Embryonic facial prominence (tissue), 1 donor: ENCODE results near the gene GRK3.

Source experiments
- DNase-seq: peaks from one replicate; pipeline ENCODE4 v3.0.0-alpha.2; 2016; ENCODE audit errors: extremely low spot score

Gene GRK3

GRCh38 chr22:25736378-25737011 is 172.0 kb downstream of the GRK3 start:
- DNase-seq: no peak

GRCh38 chr22:25739659-25740344 is 175.3 kb downstream of the GRK3 start:
- no peak for DNase-seq

- no peak for DNase-seq
Observed at GRCh38 chr22:25741692-25742626, 177.5 kb downstream of the GRK3 start, which contains the start of gene MYO18B. Gene MYO18B, plus strand, starts transcription at chr22:25742188. Its CDS starts 18,905 bp downstream, at chr22:25761093.

GRCh38 chr22:25742918-25743708 is 178.6 kb downstream of the GRK3 start:
- DNase-seq: no peak

GRCh38 chr22:25744694-25745093 is 180.2 kb downstream of the GRK3 start:
- DNase-seq: no peak

- no peak for DNase-seq
Observed at GRCh38 chr22:25745341-25746011, 181.0 kb downstream of the GRK3 start.

GRCh38 chr22:25746012-25746373 is 181.5 kb downstream of the GRK3 start:
- DNase-seq: no peak

- no peak for DNase-seq
Observed at GRCh38 chr22:25747245-25747944, 182.9 kb downstream of the GRK3 start.

GRCh38 chr22:25748140-25748539 is 183.7 kb downstream of the GRK3 start:
- DNase-seq: no peak

- DNase-seq: no peak
Observed at GRCh38 chr22:25748704-25749103, 184.2 kb downstream of the GRK3 start.

GRCh38 chr22:25749420-25750169 is 185.1 kb downstream of the GRK3 start:
- no peak for DNase-seq

- DNase-seq: no peak
Observed at GRCh38 chr22:25750569-25751173, 186.2 kb downstream of the GRK3 start.

GRCh38 chr22:25751174-25751581 is 186.7 kb downstream of the GRK3 start:
- DNase-seq: no peak

- DNase-seq: no peak
Observed at GRCh38 chr22:25752615-25753214, 188.2 kb downstream of the GRK3 start.

- DNase-seq: no peak
Observed at GRCh38 chr22:25753252-25753651, 188.8 kb downstream of the GRK3 start.

GRCh38 chr22:25754527-25755202 is 190.2 kb downstream of the GRK3 start:
- no peak for DNase-seq

- no peak for DNase-seq
Observed at GRCh38 chr22:25757686-25758085, 193.2 kb downstream of the GRK3 start.

- DNase-seq: no peak
Observed at GRCh38 chr22:25758316-25758715, 193.8 kb downstream of the GRK3 start.
